Breast epithelium (tissue), 4 donors: ENCODE measurements around the gene TRIM8. TPM values are rescaled to one million over a fixed set of nuclear protein-coding genes. Genes with fewer than 3 reads are reported as not detected.

Experiments used
- DNase-seq, 2 donors: peaks; one replicate each; pipeline ENCODE4 v3.0.0-alpha.2; 2019; ENCODE audit warnings: low spot score in 2 of 2
- H3K27ac ChIP-seq, 2 donors: fragments of 200-600 bp; sonication (generic) in 1 of 2; one replicate each; pipeline ENCODE4 v1.5.1; 2016 to 2019; ENCODE audit warnings: mild to moderate bottlenecking in 1 of 2
- H3K27me3 ChIP-seq, 2 donors: fragments of 200-600 bp; sonication (generic) in 1 of 2; one replicate each; pipeline versions ENCODE4 v1.5.1 to v1.6.0; 2017 to 2019; ENCODE audit warnings: control low read depth in 1 of 2, mild to moderate bottlenecking in 1 of 2
- H3K36me3 ChIP-seq: fragments of 200-600 bp; one replicate; pipeline ENCODE4 v1.5.1; 2019
- H3K4me1 ChIP-seq, 2 donors: fragments of 200-600 bp; sonication (generic); one replicate each; pipeline ENCODE4 v1.5.1; 2016 to 2019; ENCODE audit warnings: control low read depth in 1 of 2
- H3K4me3 ChIP-seq, 3 donors: fragments of 200-600 bp; sonication (generic); 1 replicate in 2 of 3; 2 replicates in 1 of 3; pipeline ENCODE4 v1.5.1; 2016 to 2019; ENCODE audit warnings: mild to moderate bottlenecking in 3 of 3, moderate library complexity in 2 of 3
- H3K9me3 ChIP-seq, 2 donors: fragments of 200-600 bp; sonication (generic) in 1 of 2; one replicate each; pipeline ENCODE4 v1.5.1; 2016 to 2019; ENCODE audit warnings: control low read depth in 1 of 2
- CTCF ChIP-seq, 3 donors: fragments of 450-650 bp; IDR thresholded peaks; one replicate each; pipeline ENCODE4 v1.5.1; 2016 to 2017; ENCODE audit warnings: antibody characterized with exemption in 3 of 3, mild to moderate bottlenecking in 3 of 3, moderate library complexity in 3 of 3
- POLR2A ChIP-seq: fragments of 450-650 bp; IDR thresholded peaks from one replicate; pipeline ENCODE4 v1.6.1; 2016; ENCODE audit warnings: antibody characterized with exemption, mild to moderate bottlenecking, moderate library complexity
- POLR2AphosphoS5 ChIP-seq, 3 donors: sonication (generic); formaldehyde crosslinking; IDR thresholded peaks; one replicate each; pipeline ENCODE4 v1.6.1; 2017; ENCODE audit warnings: antibody characterized with exemption in 3 of 3
- intact Hi-C: fragments of 100-400 bp; cut with DNase I; formaldehyde crosslinking; loops from one replicate; pipeline ENCODE4 v1.15.1; 2023; ENCODE audit warnings: low total_unique reads
- total RNA-seq, 3 donors: library from RNA; depleted of rRNA; stranded (reverse); fragments of >200 nt; gene quantifications; one replicate each; pipeline ENCODE4 v1.1.0, GENCODE V29; 2016

The TRIM8 gene
- total RNA-seq, 3 donors from 2014 or later, result 74.6 to 128 (median 88.8) TPM

GRCh38 chr10:102654969-102655368 is 10.7 kb downstream of the TRIM8 start:
- intact Hi-C loops, result no loop called here
- Histone ChIP-seq H3K4me3 (no peak overlapping the region), H3K9me3 (no peaks in the 10 kb centered on the region), H3K27ac (peak overlapping the region in 1 of 2 donors; percentile 44), H3K4me1 (peaks cover 14 to 19% of the 10 kb centered on the region in 2 donors), H3K27me3 (no peaks in the 10 kb centered on the region), H3K36me3 (no peaks in the 10 kb centered on the region)
- no peak for DNase-seq
- TF ChIP-seq POLR2AphosphoS5 (IDR thresholded peaks at IDR 0.05) (no peak), POLR2A (no peak), CTCF (IDR thresholded peaks at IDR 0.05) (no peak)

GRCh38 chr10:102656026-102656425 is 11.7 kb downstream of the TRIM8 start:
- no peaks in the 10 kb centered on the region for H3K36me3 ChIP-seq
- TF ChIP-seq POLR2AphosphoS5 (IDR thresholded peaks at IDR 0.05), result no peak
- no peak for TF ChIP-seq POLR2A
- intact Hi-C loops, result no loop called here
- no peak overlapping the region for H3K4me3 ChIP-seq
- H3K9me3 ChIP-seq, result no peaks in the 10 kb centered on the region
- peak overlapping the region in 1 of 2 donors; percentile 78 for H3K27ac ChIP-seq
- H3K27me3 ChIP-seq, result no peaks in the 10 kb centered on the region
- peaks cover 10 to 15% of the 10 kb centered on the region in 2 donors for H3K4me1 ChIP-seq
- no peak for DNase-seq

- H3K27ac ChIP-seq, result peak overlapping the region; percentile 77 to 78
- H3K4me1 ChIP-seq, result peaks cover 1 to 14% of the 10 kb centered on the region in 2 donors
- no peaks in the 10 kb centered on the region for H3K36me3 ChIP-seq
- intact Hi-C loops, result no loop called here
- no peak for TF ChIP-seq CTCF (IDR thresholded peaks at IDR 0.05)
- TF ChIP-seq POLR2AphosphoS5 (IDR thresholded peaks at IDR 0.05), result no peak
- no peak overlapping the region for H3K4me3 ChIP-seq
- H3K9me3 ChIP-seq, result no peaks in the 10 kb centered on the region
- DNase-seq, result no peak
- H3K27me3 ChIP-seq, result no peaks in the 10 kb centered on the region
These were observed 12.6 kb downstream of the TRIM8 start for GRCh38 chr10:102656791-102657371.

- TF ChIP-seq POLR2A (no peak), POLR2AphosphoS5 (IDR thresholded peaks at IDR 0.05) (no peak), CTCF (IDR thresholded peaks at IDR 0.05) (no peak)
- no peak overlapping the region for H3K4me3 ChIP-seq
- no peak for DNase-seq
- no peaks in the 10 kb centered on the region for H3K27me3 ChIP-seq
- no peaks in the 10 kb centered on the region for H3K36me3 ChIP-seq
- peaks cover 0 to 14% of the 10 kb centered on the region in 2 donors for H3K4me1 ChIP-seq
- peak overlapping the region; percentile 77 to 78 for H3K27ac ChIP-seq
- intact Hi-C loops, result no loop called here
- no peaks in the 10 kb centered on the region for H3K9me3 ChIP-seq
These were observed 13.2 kb downstream of the TRIM8 start for GRCh38 chr10:102657451-102657850.

- Histone ChIP-seq H3K4me3 (no peak overlapping the region), H3K9me3 (no peaks in the 10 kb centered on the region), H3K4me1 (peaks cover 0 to 14% of the 10 kb centered on the region in 2 donors), H3K27ac (peak overlapping the region; percentile 77 to 78), H3K27me3 (no peaks in the 10 kb centered on the region), H3K36me3 (no peaks in the 10 kb centered on the region)
- TF ChIP-seq POLR2AphosphoS5 (IDR thresholded peaks at IDR 0.05), result peak in 1 of 3 donors; percentile 46
- no peak for TF ChIP-seq CTCF (IDR thresholded peaks at IDR 0.05)
- DNase-seq, result peak; percentile 69 to 71
- intact Hi-C loops, result no loop called here
These were observed 13.9 kb downstream of the TRIM8 start for GRCh38 chr10:102657984-102658724.
